Keratinocyte (primary cell): Measurements from ENCODE around the gene HMCN2. TPM values are rescaled to one million over a fixed set of nuclear protein-coding genes. Genes with fewer than 3 reads are reported as not detected.

Source experiments
- DNase-seq: peaks from one replicate; pipeline ENCODE4 v3.0.0-alpha.2; 2011; ENCODE audit warnings: low read depth, missing footprints, low spot score
- FAIRE-seq: peaks from 2 replicates; lab custom pipeline; 2011; peaks lifted over from hg19 to GRCh38; lab: Jason Lieb, UNC
- H2AFZ ChIP-seq: 2 replicates; pipeline ENCODE4 v1.6.0; 2012; ENCODE audit warnings: low read length, control low read depth, inconsistent platforms; ENCODE audit not compliant: control insufficient read depth
- H3K27ac ChIP-seq: 2 replicates; pipeline ENCODE4 v1.5.1; 2011; ENCODE audit warnings: low read length; ENCODE audit not compliant: control insufficient read depth, insufficient read depth
- H3K27me3 ChIP-seq: 3 replicates; pipeline ENCODE4 v1.6.0; 2011; ENCODE audit warnings: low read length; ENCODE audit not compliant: control insufficient read depth, insufficient read depth; ENCODE audit errors: extremely low read depth
- H3K36me3 ChIP-seq, 2 experiments: 2 replicates in 1 of 2; 3 replicates in 1 of 2; pipeline ENCODE4 v1.5.1; 2011; ENCODE audit warnings: low read length in 2 of 2, mild to moderate bottlenecking in 1 of 2; ENCODE audit not compliant: control insufficient read depth in 2 of 2, insufficient read depth in 2 of 2; ENCODE audit errors: extremely low read depth in 1 of 2
- H3K4me1 ChIP-seq: 3 replicates; pipeline ENCODE4 v1.5.1; 2011; ENCODE audit warnings: low read length; ENCODE audit not compliant: control insufficient read depth, insufficient read depth; ENCODE audit errors: extremely low read depth
- H3K4me2 ChIP-seq: 3 replicates; pipeline ENCODE4 v1.6.0; 2011; ENCODE audit warnings: low read depth, low read length; ENCODE audit not compliant: control insufficient read depth, insufficient read depth; ENCODE audit errors: extremely low read depth
- H3K4me3 ChIP-seq, 3 experiments: fragments of 200-600 bp in 1 of 3; sonication (generic) in 1 of 3; 2 replicates in 2 of 3; 3 replicates in 1 of 3; pipeline ENCODE4 v1.5.1; 2011 to 2016; ENCODE audit warnings: low read length in 3 of 3, mild to moderate bottlenecking in 3 of 3, control low read depth in 2 of 3, inconsistent platforms in 1 of 3, low read depth in 1 of 3, mixed read lengths in 1 of 3, mixed run types in 1 of 3, moderate library complexity in 1 of 3; ENCODE audit not compliant: control insufficient read depth in 2 of 3, insufficient read depth in 2 of 3; ENCODE audit errors: extremely low read depth in 1 of 3
- H3K79me2 ChIP-seq: 2 replicates; pipeline ENCODE4 v1.6.0; 2012; ENCODE audit warnings: low read length; ENCODE audit not compliant: control insufficient read depth, insufficient read depth
- H3K9ac ChIP-seq: 3 replicates; pipeline ENCODE4 v1.6.0; 2011; ENCODE audit warnings: low read length; ENCODE audit not compliant: control insufficient read depth, insufficient read depth; ENCODE audit errors: extremely low read depth
- H3K9me1 ChIP-seq: 3 replicates; pipeline ENCODE4 v1.6.0; 2011; ENCODE audit warnings: low read length; ENCODE audit not compliant: control insufficient read depth, insufficient read depth; ENCODE audit errors: extremely low read depth
- H3K9me3 ChIP-seq: 2 replicates; pipeline ENCODE4 v1.5.1; 2012; ENCODE audit warnings: low read depth, low read length; ENCODE audit not compliant: control insufficient read depth
- H4K20me1 ChIP-seq: 3 replicates; pipeline ENCODE4 v1.6.0; 2011; ENCODE audit warnings: low read length; ENCODE audit not compliant: control insufficient read depth, insufficient read depth; ENCODE audit errors: extremely low read depth
- CTCF ChIP-seq, 3 experiments: IDR thresholded peaks in 1 of 3; conservative IDR thresholded peaks in 1 of 3; optimal IDR thresholded peaks in 1 of 3; 2 replicates in 2 of 3; 3 replicates in 1 of 3; pipeline versions ENCODE3 to v1.5.1; 2011; ENCODE audit warnings: low read length in 3 of 3, mild to moderate bottlenecking in 3 of 3, moderate library complexity in 2 of 3, control low read depth in 1 of 3, inconsistent platforms in 1 of 3; ENCODE audit not compliant: insufficient read depth in 2 of 3; ENCODE audit errors: extremely low read depth in 1 of 3
- EZH2 ChIP-seq: IDR thresholded peaks from one replicate; pipeline ENCODE4 v1.6.1; 2012; ENCODE audit warnings: inconsistent platforms, mild to moderate bottlenecking, low read length, moderate library complexity
- dilution Hi-C: fragments of 300-500 bp; cut with MboI; formaldehyde crosslinking; loops from one replicate; pipeline ENCODE4 v1.7.0; 2020; ENCODE audit warnings: low sequenced_read_pairs; ENCODE audit not compliant: extremely low pct_ligation_motif_present
- polyA plus RNA-seq, 5 experiments: library from polyadenylated mRNA; depleted of rRNA in 3 of 5; stranded (reverse) in 3 of 5; stranded (forward) in 1 of 5; unstranded in 1 of 5; fragments of >200 nt; gene quantifications; 1 replicate in 1 of 5; 2 replicates in 3 of 5; 3 replicates in 1 of 5; pipeline versions ENCODE4 v1.2.1 to v1.2.3, GENCODE V29; 2011 to 2012; ENCODE audit warnings: missing spikeins in 2 of 5, low read depth in 1 of 5, low replicate concordance in 1 of 5

The HMCN2 gene
- polyA plus RNA-seq, 1 donor (not counting 4 experiments of a cell fraction or from before 2014, with no cell fraction given): not detected

GRCh38 chr9:130442746-130443455 lies 177.3 kb downstream of the HMCN2 start:
- H3K9me3 ChIP-seq: peaks cover 1% of the 10 kb centered on the region
- H3K4me1 ChIP-seq: peaks cover 28% of the 10 kb centered on the region
- H3K4me2 ChIP-seq: no peak overlapping the region
- no peaks in the 10 kb centered on the region for H3K9me1 ChIP-seq
- H3K36me3 ChIP-seq: no peaks in the 10 kb centered on the region
- H2AFZ ChIP-seq: no peak overlapping the region
- H3K27ac ChIP-seq: no peak overlapping the region
- no peaks in the 10 kb centered on the region for H3K79me2 ChIP-seq
- H4K20me1 ChIP-seq: no peaks in the 10 kb centered on the region
- TF ChIP-seq CTCF (optimal IDR thresholded peaks at IDR 0.05 in 1 of 3, IDR thresholded peaks at IDR 0.05 in 1 of 3, conservative IDR thresholded peaks at IDR 0.05 in 1 of 3; ENCODE audit: extremely low read depth in 1 of 3, insufficient read depth in 2 of 3, low read length in 3 of 3) (no peak), EZH2 (no peak)
- H3K4me3 ChIP-seq: no peak overlapping the region
- dilution Hi-C loops: no loop called here
- FAIRE-seq: no peak
- no peak for DNase-seq
- no peak overlapping the region for H3K9ac ChIP-seq
- H3K27me3 ChIP-seq: peaks cover 12% of the 10 kb centered on the region

GRCh38 chr9:130443456-130443801 lies 177.9 kb downstream of the HMCN2 start:
- H3K79me2 ChIP-seq: no peaks in the 10 kb centered on the region
- H2AFZ ChIP-seq: no peak overlapping the region
- H4K20me1 ChIP-seq: no peaks in the 10 kb centered on the region
- DNase-seq (no peak), FAIRE-seq (no peak)
- H3K9ac ChIP-seq: no peak overlapping the region
- H3K36me3 ChIP-seq: no peaks in the 10 kb centered on the region
- H3K4me2 ChIP-seq: no peak overlapping the region
- no peaks in the 10 kb centered on the region for H3K9me1 ChIP-seq
- dilution Hi-C loops: no loop called here
- peaks cover 1% of the 10 kb centered on the region for H3K9me3 ChIP-seq
- no peak overlapping the region for H3K4me3 ChIP-seq
- no peak for TF ChIP-seq CTCF (optimal IDR thresholded peaks at IDR 0.05 in 1 of 3, IDR thresholded peaks at IDR 0.05 in 1 of 3, conservative IDR thresholded peaks at IDR 0.05 in 1 of 3; ENCODE audit: extremely low read depth in 1 of 3, insufficient read depth in 2 of 3, low read length in 3 of 3)
- no peak for TF ChIP-seq EZH2
- peaks cover 12% of the 10 kb centered on the region for H3K27me3 ChIP-seq
- H3K27ac ChIP-seq: no peak overlapping the region
- H3K4me1 ChIP-seq: peaks cover 33% of the 10 kb centered on the region
